ENCODE data around the gene STEEP1. TPM values are rescaled to one million over a fixed set of nuclear protein-coding genes. Genes with fewer than 3 reads are reported as not detected.

Gene STEEP1
- total RNA-seq, 1 experiment from 2014 or later = 28.2 TPM

- H3K4me2 ChIP-seq (ENCODE audit: low read length) = no peak overlapping the region
- ChIA-PET CTCF (no interaction called here), RAD21 (ENCODE audit: low non-redundant PET in 1 of 2, low total read pairs in 2 of 2, uncharacterized antibody in 2 of 2, unreplicated experiment in 2 of 2) (no interaction called here), POLR2A (no interaction called here)
- H2AFZ ChIP-seq (ENCODE audit: low read depth, low read length, poor library complexity, severe bottlenecking) = no peak overlapping the region
- H3K36me3 ChIP-seq (ENCODE audit: control insufficient read depth in 1 of 2, insufficient read depth in 2 of 2, low read length in 2 of 2) = peaks cover 0 to 2% of the 10 kb centered on the region in 2 experiments; a peak in 1 of 4 replicates
- H3K9ac ChIP-seq (ENCODE audit: low read length) = no peak overlapping the region
- peaks cover 77% of the 10 kb centered on the region for H3K79me2 ChIP-seq (ENCODE audit: insufficient read depth, low read length)
- H4K20me1 ChIP-seq (ENCODE audit: insufficient read depth) = no peaks in the 10 kb centered on the region
- ATAC-seq (no peak), DNase-seq (ENCODE audit: low read depth, low spot score) (no peak)
- no peaks in the 10 kb centered on the region for H3K9me3 ChIP-seq (ENCODE audit: control insufficient read depth in 1 of 2, insufficient read depth in 1 of 2, low read depth in 1 of 2, low read length in 2 of 2)
- no peaks in the 10 kb centered on the region for H3K9me2 ChIP-seq (ENCODE audit: insufficient read depth)
- TF ChIP-seq POLR2AphosphoS5 (IDR thresholded peaks at IDR 0.05; ENCODE audit: low read depth, low read length) = no peak
- BruUV-seq (replicated peaks) = no TSS peak
- H3K4me3 ChIP-seq (replicated peaks in 1 of 2; ENCODE audit: low read depth in 1 of 2, low read length in 2 of 2) = no peak overlapping the region
- no peak overlapping the region for H3K27ac ChIP-seq (ENCODE audit: low read depth, low read length)
- H3K27me3 ChIP-seq (ENCODE audit: insufficient read depth, low read length) = no peaks in the 10 kb centered on the region
- peaks cover 6 to 14% of the 10 kb centered on the region in 2 experiments; a peak in 3 of 4 replicates for H3K4me1 ChIP-seq (ENCODE audit: control insufficient read depth in 1 of 2, insufficient read depth in 2 of 2, low read length in 2 of 2)
- intact Hi-C loops (cut with micrococcal nuclease) = no loop called here
These were observed 37.6 kb upstream of the STEEP1 start for GRCh38 chrX:119602701-119603255.

- ChIA-PET POLR2A (interaction anchor here (1.3 kb wide), 1 partner anchor 16 kb away, joined by 4 read pairs; the partner anchor contains the start of gene UBE2A), CTCF (no interaction called here), RAD21 (ENCODE audit: low non-redundant PET in 1 of 2, low total read pairs in 2 of 2, uncharacterized antibody in 2 of 2, unreplicated experiment in 2 of 2) (no interaction called here)
- no peak overlapping the region for H3K9ac ChIP-seq (ENCODE audit: low read length)
- H3K4me3 ChIP-seq (replicated peaks in 1 of 2; ENCODE audit: low read depth in 1 of 2, low read length in 2 of 2) = no peak overlapping the region
- H3K4me2 ChIP-seq (ENCODE audit: low read length) = no peak overlapping the region
- H3K79me2 ChIP-seq (ENCODE audit: insufficient read depth, low read length) = peaks cover 43% of the 10 kb centered on the region
- no peak overlapping the region for H2AFZ ChIP-seq (ENCODE audit: low read depth, low read length, poor library complexity, severe bottlenecking)
- H3K27me3 ChIP-seq (ENCODE audit: insufficient read depth, low read length) = no peaks in the 10 kb centered on the region
- TF ChIP-seq TCF7L2 (IDR thresholded peaks at IDR 0.05; ENCODE audit: borderline replicate concordance, extremely low read depth, insufficient read depth, insufficient read length) (no peak), ELF1 (IDR thresholded peaks at IDR 0.05; ENCODE audit: borderline replicate concordance, low read depth) (no peak), RAD21 (IDR thresholded peaks at IDR 0.05; ENCODE audit: low read depth) (no peak), SRF (IDR thresholded peaks at IDR 0.05; ENCODE audit: low read depth) (no peak), CBX3 (IDR thresholded peaks at IDR 0.05; ENCODE audit: low read depth) (no peak), ZFX (IDR thresholded peaks at IDR 0.05) (no peak), POLR2A (IDR thresholded peaks at IDR 0.05; ENCODE audit: borderline replicate concordance, extremely low read depth, insufficient read depth, insufficient read length) (no peak)
- H3K36me3 ChIP-seq (ENCODE audit: control insufficient read depth in 1 of 2, insufficient read depth in 2 of 2, low read length in 2 of 2) = peaks cover 19 to 31% of the 10 kb centered on the region in 2 experiments; a peak in 3 of 4 replicates
- H4K20me1 ChIP-seq (ENCODE audit: insufficient read depth) = no peaks in the 10 kb centered on the region
- H3K9me3 ChIP-seq (ENCODE audit: control insufficient read depth in 1 of 2, insufficient read depth in 1 of 2, low read depth in 1 of 2, low read length in 2 of 2) = no peaks in the 10 kb centered on the region
- no peaks in the 10 kb centered on the region for H3K4me1 ChIP-seq (ENCODE audit: control insufficient read depth in 1 of 2, insufficient read depth in 2 of 2, low read length in 2 of 2)
- ATAC-seq (no peak), DNase-seq (ENCODE audit: low read depth, low spot score) (no peak)
- intact Hi-C loops (cut with micrococcal nuclease) = no loop called here
- BruUV-seq (replicated peaks) = no TSS peak
- H3K27ac ChIP-seq (ENCODE audit: low read depth, low read length) = no peak overlapping the region
- H3K9me2 ChIP-seq (ENCODE audit: insufficient read depth) = no peaks in the 10 kb centered on the region
These were observed 24.6 kb upstream of the STEEP1 start for GRCh38 chrX:119589810-119590209.
